ENCODE data around the gene ZYG11A. TPM values are rescaled to one million over a fixed set of nuclear protein-coding genes. Genes with fewer than 3 reads are reported as not detected.

The ZYG11A gene
- total and polyA plus RNA-seq, 2 donors (not counting 3 experiments of a cell fraction or from before 2014, with no cell fraction given): 0.40 to 2.1 TPM

GRCh38 chr1:52915211-52915854, 72.8 kb downstream of the ZYG11A start:
- no peaks in the 10 kb centered on the region for H3K36me3 ChIP-seq (ENCODE audit: control insufficient read depth in 2 of 2, extremely low read depth in 1 of 2, insufficient read depth in 2 of 2, low read length in 2 of 2)
- BruUV-seq (replicated peaks): no TSS peak
- H4K20me1 ChIP-seq (replicated peaks; ENCODE audit: control insufficient read depth, extremely low read depth, insufficient read depth, low read length): no peaks in the 10 kb centered on the region
- H3K4me2 ChIP-seq (ENCODE audit: insufficient read depth, low read length): no peak overlapping the region
- TF ChIP-seq MYC (IDR thresholded peaks at IDR 0.05; ENCODE audit: low read depth, low read length): no peak
- no peak for TF ChIP-seq POLR2AphosphoS5 (IDR thresholded peaks at IDR 0.05; ENCODE audit: insufficient read depth, low read depth, low read length)
- no peak for TF ChIP-seq POLR2A (IDR thresholded peaks at IDR 0.05; ENCODE audit: low read depth, low read length)
- no peak for TF ChIP-seq CTCF (IDR thresholded peaks at IDR 0.05; ENCODE audit: extremely low read depth in 1 of 2, insufficient read depth in 1 of 2, low read depth in 1 of 2, low read length in 2 of 2)
- TF ChIP-seq EZH2 (IDR thresholded peaks at IDR 0.05; ENCODE audit: borderline replicate concordance, low read depth, low read length, severe bottlenecking): no peak
- ChIA-PET POLR2A (no interaction called here), CTCF (interaction anchor here (0.9 kb wide), 1 partner anchor 271 kb away, joined by 3 read pairs; no protein-coding TSS in a partner anchor)
- H3K9me1 ChIP-seq (replicated peaks; ENCODE audit: control insufficient read depth, extremely low read depth, insufficient read depth, low read length): no peaks in the 10 kb centered on the region
- dilution Hi-C loops (cut with MboI; ENCODE audit: extremely low pct_ligation_motif_present, low sequenced_read_pairs) (no loop called here), intact Hi-C loops (cut with micrococcal nuclease) (no loop called here)
- no peaks in the 10 kb centered on the region for H3K79me2 ChIP-seq (ENCODE audit: control insufficient read depth, insufficient read depth, low read length)
- no peaks in the 10 kb centered on the region for H3K27me3 ChIP-seq (ENCODE audit: control insufficient read depth in 2 of 2, insufficient read depth in 2 of 2, low read length in 2 of 2)
- H3K4me1 ChIP-seq (ENCODE audit: control insufficient read depth, extremely low read depth, insufficient read depth, low read length): no peaks in the 10 kb centered on the region
- no peaks in the 10 kb centered on the region for H3K9me3 ChIP-seq (replicated peaks; ENCODE audit: control insufficient read depth, insufficient read depth, low read length)
- no peak overlapping the region for H3K4me3 ChIP-seq (replicated peaks in 1 of 3; ENCODE audit: insufficient read depth in 1 of 3, low read depth in 1 of 3, low read length in 3 of 3)
- no peak overlapping the region for H2AFZ ChIP-seq (ENCODE audit: low read depth, low read length)
- FAIRE-seq (no peak), DNase-seq (ENCODE audit: low read depth, low spot score) (no peak)
- no peak overlapping the region for H3K9ac ChIP-seq (replicated peaks; ENCODE audit: extremely low read depth, insufficient read depth, low read length)
- no peak overlapping the region for H3K27ac ChIP-seq (ENCODE audit: insufficient read depth, low read depth, low read length)

GRCh38 chr1:52915855-52916220, 73.3 kb downstream of the ZYG11A start:
- no peak overlapping the region for H3K9ac ChIP-seq (replicated peaks; ENCODE audit: extremely low read depth, insufficient read depth, low read length)
- no peaks in the 10 kb centered on the region for H3K9me1 ChIP-seq (replicated peaks; ENCODE audit: control insufficient read depth, extremely low read depth, insufficient read depth, low read length)
- H4K20me1 ChIP-seq (replicated peaks; ENCODE audit: control insufficient read depth, extremely low read depth, insufficient read depth, low read length): no peaks in the 10 kb centered on the region
- H3K9me3 ChIP-seq (replicated peaks; ENCODE audit: control insufficient read depth, insufficient read depth, low read length): no peaks in the 10 kb centered on the region
- H2AFZ ChIP-seq (ENCODE audit: low read depth, low read length): no peak overlapping the region
- no peak overlapping the region for H3K27ac ChIP-seq (ENCODE audit: insufficient read depth, low read depth, low read length)
- dilution Hi-C loops (cut with MboI; ENCODE audit: extremely low pct_ligation_motif_present, low sequenced_read_pairs) (no loop called here), intact Hi-C loops (cut with micrococcal nuclease) (no loop called here)
- CTCF ChIA-PET: no interaction called here
- no TSS peak for BruUV-seq (replicated peaks)
- H3K4me3 ChIP-seq (replicated peaks in 1 of 3; ENCODE audit: insufficient read depth in 1 of 3, low read depth in 1 of 3, low read length in 3 of 3): no peak overlapping the region
- no peaks in the 10 kb centered on the region for H3K4me1 ChIP-seq (ENCODE audit: control insufficient read depth, extremely low read depth, insufficient read depth, low read length)
- TF ChIP-seq EZH2 (IDR thresholded peaks at IDR 0.05; ENCODE audit: borderline replicate concordance, low read depth, low read length, severe bottlenecking): no peak
- TF ChIP-seq MAX (IDR thresholded peaks at IDR 0.05; ENCODE audit: insufficient read depth, insufficient read length): no peak
- no peak for TF ChIP-seq POLR2A (IDR thresholded peaks at IDR 0.05; ENCODE audit: low read depth, low read length)
- no peak for TF ChIP-seq JUN (IDR thresholded peaks at IDR 0.05; ENCODE audit: borderline replicate concordance, insufficient read depth, insufficient read length, low read depth)
- TF ChIP-seq GATA2 (IDR thresholded peaks at IDR 0.05; ENCODE audit: insufficient read depth, insufficient read length, low read depth, low read length): no peak
- no peak for TF ChIP-seq CTCF (IDR thresholded peaks at IDR 0.05; ENCODE audit: extremely low read depth in 1 of 2, insufficient read depth in 1 of 2, low read depth in 1 of 2, low read length in 2 of 2)
- no peak for TF ChIP-seq MYC (IDR thresholded peaks at IDR 0.05; ENCODE audit: low read depth, low read length)
- no peak for TF ChIP-seq POLR2AphosphoS5 (IDR thresholded peaks at IDR 0.05; ENCODE audit: insufficient read depth, low read depth, low read length)
- no peak for TF ChIP-seq FOS (IDR thresholded peaks at IDR 0.05; ENCODE audit: borderline replicate concordance, insufficient read depth, low read length)
- no peak for FAIRE-seq
- no peak overlapping the region for H3K4me2 ChIP-seq (ENCODE audit: insufficient read depth, low read length)
- H3K27me3 ChIP-seq (ENCODE audit: control insufficient read depth in 2 of 2, insufficient read depth in 2 of 2, low read length in 2 of 2): no peaks in the 10 kb centered on the region
- no peaks in the 10 kb centered on the region for H3K79me2 ChIP-seq (ENCODE audit: control insufficient read depth, insufficient read depth, low read length)
- H3K36me3 ChIP-seq (ENCODE audit: control insufficient read depth in 2 of 2, extremely low read depth in 1 of 2, insufficient read depth in 2 of 2, low read length in 2 of 2): no peaks in the 10 kb centered on the region
- DNase-seq (ENCODE audit: low read depth, low spot score): no peak
- POLR2A ChIA-PET: no interaction called here

Measured in endothelial cell of umbilical vein (primary cell).